GM15510 (cell line): ENCODE measurements around the gene SEC14L1.

ENCODE experiments used
- POLR2A ChIP-seq: IDR thresholded peaks from 3 replicates; pipeline ENCODE4 v1.6.1; 2011; ENCODE audit warnings: borderline replicate concordance; ENCODE audit not compliant: insufficient read length; ENCODE audit errors: extremely low read depth

Gene SEC14L1

GRCh38 chr17:77140878-77141767 lies at the start of gene SEC14L1:
Gene SEC14L1 (plus strand): TSS chr17:77140969. CDS start chr17:77143597, 2,628 bp downstream.
- no peak for TF ChIP-seq POLR2A

- TF ChIP-seq POLR2A: no peak
Observed at GRCh38 chr17:77092025-77092424, 48.7 kb upstream of the SEC14L1 start.

DNA sequence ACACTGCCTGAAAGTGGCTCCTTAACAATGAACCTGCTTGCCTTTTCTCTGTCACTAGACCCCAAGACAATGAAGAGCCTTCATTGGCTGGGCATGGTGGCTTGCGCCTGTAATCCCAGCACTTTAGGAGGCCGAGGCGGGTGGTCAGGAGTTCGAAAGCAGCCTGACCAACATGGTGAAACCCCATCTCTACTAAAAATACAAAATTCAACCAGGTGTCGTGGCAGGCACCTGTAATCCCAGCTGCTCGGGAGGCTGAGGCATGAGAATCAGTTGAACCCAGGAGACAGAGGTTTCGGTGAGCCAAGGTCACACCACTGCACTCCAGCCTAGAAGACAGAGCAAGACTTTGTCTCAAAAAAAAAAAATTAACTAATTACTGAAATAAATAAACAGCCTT lies 45.3 kb upstream of the SEC14L1 start:
- no peak for TF ChIP-seq POLR2A

DNA sequence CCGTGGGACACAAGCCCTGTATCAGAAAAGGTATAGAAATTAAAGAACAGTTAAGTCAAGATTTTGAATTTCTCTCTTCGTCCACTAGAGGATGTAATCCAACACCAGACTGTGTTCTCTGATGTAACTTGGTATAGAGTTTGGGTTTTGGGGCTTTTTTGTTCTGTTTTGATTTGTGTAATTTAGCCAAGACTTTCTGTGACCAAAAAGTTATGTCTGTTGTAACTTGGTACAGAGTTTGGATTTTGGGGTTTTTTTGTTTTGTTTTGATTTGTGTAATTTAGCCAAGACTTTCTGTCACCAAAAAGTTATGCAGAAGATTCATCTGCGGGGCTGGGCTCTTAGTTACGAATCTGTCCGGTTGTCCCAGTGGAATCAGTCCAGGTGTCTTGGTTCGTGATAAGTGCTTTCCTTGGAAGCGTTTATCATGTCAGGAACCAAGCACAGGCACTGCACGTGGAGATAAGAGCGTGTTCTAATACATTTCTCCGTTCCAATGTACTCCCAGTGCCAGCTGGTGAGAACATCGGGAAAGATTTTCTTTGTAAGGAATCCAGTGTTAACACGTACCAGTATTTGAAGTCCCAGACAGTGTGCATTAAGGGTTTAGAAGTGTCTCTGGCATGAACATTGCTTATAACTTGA lies 44.1 kb upstream of the SEC14L1 start:
- TF ChIP-seq POLR2A: no peak

- TF ChIP-seq POLR2A: no peak
Observed at GRCh38 chr17:77097631-77098180, 43.1 kb upstream of the SEC14L1 start.

GRCh38 chr17:77098884-77099545 lies 41.8 kb upstream of the SEC14L1 start:
- TF ChIP-seq POLR2A: no peak

- no peak for TF ChIP-seq POLR2A
Observed at GRCh38 chr17:77099997-77100396, 40.8 kb upstream of the SEC14L1 start.

DNA sequence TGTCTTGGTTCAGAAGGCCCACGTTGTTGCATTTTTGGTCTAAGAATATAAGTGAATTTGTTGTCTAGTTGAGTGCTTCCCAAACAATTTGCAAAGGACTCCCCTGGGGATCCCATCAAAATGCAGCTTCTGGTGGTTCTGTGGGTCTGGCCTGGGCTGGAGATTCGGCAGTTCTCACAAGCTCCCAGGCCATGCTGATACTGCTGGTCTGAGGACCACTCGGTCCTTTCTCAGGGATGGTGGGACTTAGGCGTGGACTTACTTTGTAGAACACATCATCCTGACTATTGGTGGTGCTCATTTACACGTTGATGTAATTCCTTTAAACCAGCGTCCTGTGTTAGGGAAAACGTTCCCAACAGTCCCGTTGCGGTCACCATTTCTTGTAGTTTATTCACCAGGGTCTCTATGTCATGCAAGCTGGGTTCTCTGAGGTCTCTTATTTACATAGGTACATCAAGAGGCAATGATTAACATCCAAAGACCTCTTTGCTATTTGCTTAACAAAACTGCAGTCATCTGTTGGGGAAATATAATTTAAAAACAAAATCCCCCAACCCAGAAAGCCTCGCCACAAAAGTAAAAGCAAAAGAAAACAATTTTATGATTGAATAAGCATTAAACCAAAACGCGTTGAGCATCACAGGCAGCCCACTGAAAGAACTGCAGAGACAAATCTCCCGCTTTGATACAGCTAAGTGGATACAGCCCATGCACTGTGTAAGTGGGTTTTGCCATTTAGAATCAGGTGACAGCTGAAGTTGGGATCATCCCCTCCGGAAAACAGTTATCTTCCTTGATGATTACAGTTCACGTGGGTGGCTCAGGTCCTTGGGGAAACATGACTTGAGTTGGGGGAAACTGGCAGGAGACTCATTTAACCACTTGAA lies 39.0 kb upstream of the SEC14L1 start:
- no peak for TF ChIP-seq POLR2A

DNA sequence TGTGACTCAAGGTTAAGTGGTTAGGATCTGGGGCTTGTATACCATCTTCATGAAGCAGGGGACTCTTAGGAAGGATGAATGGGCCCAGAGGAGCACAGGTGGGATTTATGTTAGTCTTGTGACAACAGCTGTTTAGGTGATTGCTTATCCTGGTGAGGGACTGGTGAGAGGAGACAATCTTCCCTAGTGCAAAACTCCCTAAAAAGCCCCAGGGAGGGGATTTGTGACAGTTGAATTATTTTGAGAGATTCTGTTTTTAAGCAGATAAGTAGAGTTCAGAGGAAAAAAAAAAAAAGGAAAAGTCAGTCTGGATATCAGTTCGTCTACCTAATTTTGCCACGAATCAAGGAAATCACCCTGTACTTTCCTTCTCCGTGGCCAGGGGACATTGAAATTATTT lies 35.1 kb upstream of the SEC14L1 start:
- TF ChIP-seq POLR2A: no peak

- TF ChIP-seq POLR2A: no peak
Observed at GRCh38 chr17:77106874-77107358, 33.9 kb upstream of the SEC14L1 start.

GRCh38 chr17:77107506-77108433 lies 33.0 kb upstream of the SEC14L1 start:
- TF ChIP-seq POLR2A: no peak

GRCh38 chr17:77109159-77109759 lies 31.5 kb upstream of the SEC14L1 start:
- TF ChIP-seq POLR2A: no peak
